HG03280 (cell line): ENCODE data around the gene EXOC3L2.

Experiments used
- ATAC-seq: cut with Tn5 transposase; IDR thresholded peaks from one replicate; pipeline ENCODE4 v1.9.1; 2021; ENCODE audit warnings: mild to moderate bottlenecking, moderate library complexity; ENCODE audit not compliant: unreplicated experiment

The EXOC3L2 gene

DNA sequence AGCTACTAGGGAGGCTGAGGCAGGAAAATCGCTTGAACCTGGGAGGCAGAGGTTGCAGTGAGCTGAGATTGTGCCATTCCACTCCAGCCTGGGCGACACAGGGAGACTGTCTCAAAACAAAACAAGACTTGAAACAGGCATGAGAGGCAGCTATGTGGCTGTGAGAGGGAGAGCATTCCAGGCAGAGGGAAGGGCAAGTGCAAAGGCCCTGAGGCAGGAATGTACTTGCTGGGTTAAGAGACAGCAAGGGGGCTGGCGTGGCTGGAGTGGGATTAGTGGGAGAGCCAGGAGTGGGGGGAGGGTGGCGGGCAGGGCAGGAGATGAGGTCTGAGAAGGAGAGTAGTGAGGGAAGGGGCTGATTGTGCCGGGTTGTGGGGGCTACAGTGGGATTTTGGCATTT, 21.3 kb downstream of the EXOC3L2 start:
- no peak for ATAC-seq

- ATAC-seq, result no peak
Observed at GRCh38 chr19:45222724-45223123, 22.5 kb downstream of the EXOC3L2 start.

DNA sequence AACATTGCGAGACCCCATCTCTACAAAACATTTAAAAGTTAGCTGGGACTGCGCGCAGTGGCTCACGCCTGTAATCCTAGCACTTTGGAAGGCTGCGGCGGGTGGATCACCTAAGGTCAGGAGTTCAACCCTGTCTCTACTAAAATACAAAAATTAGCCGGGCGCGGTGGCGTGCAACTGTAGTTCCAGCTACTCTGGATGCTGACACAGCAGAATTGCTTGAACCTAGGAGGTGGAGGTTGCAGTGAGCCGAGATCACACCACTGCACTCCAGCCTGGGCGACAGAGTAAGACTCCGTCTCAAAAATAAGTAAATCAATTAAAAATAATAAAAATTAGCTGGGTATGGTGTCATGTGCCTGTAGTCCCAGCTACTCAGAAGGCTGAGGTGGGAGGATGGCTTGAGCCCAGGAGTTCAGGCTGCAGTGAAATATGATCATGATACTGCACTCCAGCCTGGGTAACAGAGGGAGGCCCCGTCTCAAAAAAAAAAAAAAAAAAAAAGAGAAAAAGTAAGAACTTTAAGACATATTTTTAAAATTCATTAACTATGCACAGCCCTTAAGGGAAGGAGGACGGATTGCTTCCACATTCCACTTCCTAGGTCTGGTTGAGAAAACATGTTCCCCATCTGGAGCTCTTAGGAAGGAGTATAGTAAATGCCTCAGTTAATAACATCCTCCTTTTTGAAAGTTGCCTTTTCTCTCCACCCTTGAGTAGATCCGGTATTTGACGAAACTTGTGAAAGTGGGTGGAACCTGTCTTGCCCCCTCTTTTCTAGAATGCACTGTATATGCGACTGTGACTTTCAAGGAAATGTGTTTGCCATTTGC, 26.1 kb downstream of the EXOC3L2 start:
- ATAC-seq, result no peak

- ATAC-seq, result no peak
Observed at GRCh38 chr19:45218426-45218825, 26.8 kb downstream of the EXOC3L2 start.

GRCh38 chr19:45217957-45218334, 27.3 kb downstream of the EXOC3L2 start:
- ATAC-seq, result no peak

DNA sequence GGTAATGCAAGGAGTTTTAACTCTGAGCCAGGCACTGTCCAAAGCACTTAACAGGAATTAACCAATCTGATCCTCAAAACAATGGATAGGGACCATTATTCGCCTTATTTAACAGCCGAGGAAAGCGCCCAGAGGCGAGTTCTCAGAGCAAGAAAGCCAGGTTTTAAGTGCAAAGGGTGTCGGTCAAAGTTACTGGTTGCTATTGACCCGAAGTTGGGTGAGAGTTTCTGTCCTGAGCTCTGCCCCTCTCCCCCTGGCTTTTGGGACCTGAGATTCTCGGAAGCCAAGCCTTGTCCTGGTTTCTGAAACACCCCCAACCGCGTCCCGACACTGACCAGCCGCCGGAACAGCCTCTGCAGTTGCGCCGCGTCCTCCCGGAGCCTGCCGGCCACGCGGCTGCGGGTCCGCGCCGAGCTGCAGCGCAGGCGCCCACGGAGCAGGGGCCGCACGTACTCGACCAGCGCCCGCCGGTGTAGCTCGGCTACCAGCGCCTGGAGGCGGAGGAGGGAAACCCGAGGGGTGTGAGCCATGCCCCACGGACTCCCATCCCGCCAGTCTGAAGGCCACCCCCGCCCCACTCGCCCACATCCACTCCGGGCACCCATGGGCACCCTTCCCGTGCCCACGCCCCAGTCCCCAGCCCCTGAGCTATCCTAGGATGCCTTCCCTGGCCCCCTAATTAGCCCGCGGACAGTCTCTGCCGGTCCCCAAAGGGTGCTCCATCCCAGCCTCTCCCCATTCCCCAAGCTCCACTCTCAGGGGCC, 27.8 kb downstream of the EXOC3L2 start:
- no peak for ATAC-seq

- no peak for ATAC-seq
Observed at GRCh38 chr19:45216667-45217066, 28.5 kb downstream of the EXOC3L2 start.

DNA sequence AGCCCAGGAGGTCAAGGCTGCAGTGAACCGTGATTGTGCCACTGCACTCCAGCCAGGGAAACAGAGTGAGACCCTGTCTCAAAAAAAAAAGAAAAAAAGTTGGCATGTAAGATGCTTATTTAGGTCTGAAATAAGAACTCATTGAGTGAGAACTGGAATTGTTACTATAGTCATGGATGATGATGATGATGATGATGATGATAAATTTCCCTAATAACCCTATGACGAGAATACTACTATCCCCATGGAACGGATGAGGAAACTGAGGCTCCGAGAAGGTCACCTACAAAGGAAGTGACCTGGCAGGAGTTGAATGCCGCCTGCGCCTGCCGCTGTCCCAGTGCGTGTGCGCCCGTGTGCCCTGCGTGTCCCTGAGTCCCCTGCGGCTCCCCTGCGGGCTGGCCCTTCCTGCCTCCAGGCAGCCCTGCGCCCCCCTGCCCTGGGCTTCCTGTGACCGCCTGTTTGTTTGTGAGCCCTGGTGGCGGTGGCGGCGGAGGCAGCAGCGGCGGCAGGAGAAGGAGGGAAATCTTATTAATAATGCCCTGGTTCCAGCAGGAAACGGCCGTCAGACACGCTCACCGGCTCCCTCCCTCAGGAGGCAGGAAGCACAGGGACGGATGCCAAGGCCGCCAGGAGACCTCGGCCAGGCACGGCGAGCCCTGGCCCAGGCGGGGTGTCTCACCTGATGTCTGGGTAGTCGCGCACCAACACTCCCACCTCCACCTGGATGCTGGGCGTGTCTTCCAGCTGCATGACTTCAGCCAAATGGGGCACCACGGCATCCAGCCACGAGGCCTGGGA, 29.6 kb downstream of the EXOC3L2 start:
- ATAC-seq, result no peak

DNA sequence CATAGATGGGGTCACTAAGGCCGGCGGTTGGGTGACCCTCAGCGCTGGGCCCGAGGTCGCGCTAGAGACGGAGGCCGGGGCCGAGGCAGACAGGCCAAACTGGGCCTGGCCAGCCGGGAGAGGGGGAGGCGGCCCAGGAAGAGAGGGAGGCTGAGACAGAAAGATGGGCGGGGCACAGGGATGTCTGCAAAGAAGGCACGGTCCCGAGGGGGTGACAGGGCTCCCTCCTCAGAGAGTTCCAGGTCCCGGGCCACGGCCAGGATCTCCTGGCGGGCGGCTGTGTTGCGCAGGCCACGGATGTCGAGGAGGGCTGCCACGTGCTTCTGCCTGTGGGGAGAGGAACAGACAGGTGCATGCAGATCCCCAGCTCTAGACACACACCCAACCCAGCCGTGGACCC, 32.2 kb downstream of the EXOC3L2 start:
- ATAC-seq, result no peak

GRCh38 chr19:45211751-45212381, 33.3 kb downstream of the EXOC3L2 start:
- ATAC-seq, result no peak

GRCh38 chr19:45206328-45206727, 38.9 kb downstream of the EXOC3L2 start:
- no peak for ATAC-seq

DNA sequence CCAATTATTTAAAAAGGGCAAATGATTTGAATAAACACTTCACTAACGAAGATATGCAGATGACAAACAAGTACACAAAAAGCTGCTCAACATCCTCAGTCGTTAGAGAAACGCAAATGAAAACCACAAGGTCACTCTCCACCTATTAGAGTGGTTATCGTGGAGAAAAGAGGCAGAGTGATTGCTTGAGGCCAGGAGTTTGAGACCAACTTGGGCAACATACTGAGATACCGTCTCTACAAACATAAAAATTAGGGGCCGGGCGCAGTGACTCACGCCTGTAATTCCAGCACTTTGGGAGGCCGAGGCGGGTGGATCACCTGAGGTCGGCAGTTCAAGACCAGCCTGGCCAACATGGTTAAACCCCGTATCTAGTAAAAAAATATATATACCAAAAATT, 39.4 kb downstream of the EXOC3L2 start:
- no peak for ATAC-seq

DNA sequence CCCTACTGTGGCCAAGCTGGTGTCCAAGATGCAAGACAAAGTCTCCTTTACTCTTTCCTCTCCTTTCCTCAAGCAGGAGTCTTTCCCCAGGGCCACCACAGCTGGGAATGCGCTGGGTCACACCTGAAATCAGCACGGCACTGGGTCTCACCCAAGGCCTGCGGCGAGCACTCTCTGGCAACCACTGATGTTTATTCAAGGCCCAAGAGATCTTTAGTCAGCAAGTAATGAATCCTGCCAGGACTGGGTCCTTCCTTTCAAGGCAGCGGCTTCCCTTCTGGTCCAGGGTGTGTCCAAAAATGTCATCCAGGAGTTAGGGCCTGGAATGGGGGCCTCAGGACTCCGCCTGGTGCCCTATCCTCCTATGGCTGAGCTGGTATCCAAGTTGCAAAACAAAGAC, 42.6 kb downstream of the EXOC3L2 start:
- no peak for ATAC-seq

DNA sequence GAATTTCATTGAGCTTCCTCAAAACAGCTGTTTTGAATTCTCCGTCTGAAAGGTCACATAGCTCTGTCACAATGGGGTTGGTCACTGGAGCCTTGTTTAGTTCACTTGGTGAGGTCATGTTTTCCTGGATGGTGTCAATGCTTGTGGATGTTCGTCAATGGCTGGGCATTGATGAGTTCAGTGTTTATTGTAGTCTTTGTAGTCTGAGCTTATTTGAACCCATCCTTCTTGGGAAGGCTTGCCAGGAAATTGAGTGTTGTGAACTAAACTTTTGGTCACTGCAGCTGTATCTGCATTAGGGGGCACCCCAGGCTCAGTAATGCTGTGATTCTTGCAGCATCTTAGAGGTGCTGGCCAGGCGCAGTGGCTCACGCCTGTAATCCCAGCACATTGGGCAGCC, 44.6 kb downstream of the EXOC3L2 start:
- no peak for ATAC-seq

DNA sequence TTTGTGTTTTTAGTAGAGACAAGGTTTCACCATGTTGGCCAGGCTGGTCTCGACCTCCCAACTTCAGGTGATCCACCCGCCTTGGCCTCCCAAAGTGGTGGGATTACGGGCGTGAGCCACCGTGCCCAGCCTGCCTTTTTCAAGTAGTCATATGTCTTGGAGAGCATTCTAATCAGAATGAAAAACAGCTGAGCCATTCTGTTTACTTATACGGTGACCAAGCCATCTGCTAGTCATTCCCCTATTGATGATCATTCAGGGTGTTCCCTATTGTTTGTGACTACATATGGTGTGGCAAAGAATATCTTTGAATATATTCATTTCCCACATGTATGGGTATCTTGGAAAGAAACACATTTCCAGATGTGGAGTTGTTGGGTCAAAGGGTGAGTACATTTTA, 49.4 kb downstream of the EXOC3L2 start:
- no peak for ATAC-seq

DNA sequence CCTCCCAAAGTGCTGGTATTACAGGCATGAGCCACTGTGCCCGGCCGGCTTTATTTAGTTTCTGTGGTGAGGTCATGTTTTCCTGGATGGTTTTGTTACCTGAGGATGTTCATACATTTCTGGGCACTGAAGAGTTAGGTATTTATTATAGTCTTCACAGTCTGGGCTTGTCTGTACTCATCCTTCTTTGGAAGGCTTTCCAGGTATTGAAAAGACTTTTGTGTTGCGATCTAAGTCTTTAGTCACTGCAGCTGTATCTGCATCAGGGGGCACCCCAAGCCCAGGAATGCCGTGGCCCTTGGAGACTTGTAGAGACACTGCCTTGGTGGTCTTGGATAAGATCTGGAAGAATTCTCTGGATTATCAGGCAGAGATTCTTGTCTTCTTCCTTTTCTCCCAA, 53.8 kb downstream of the EXOC3L2 start:
- no peak for ATAC-seq

- no peak for ATAC-seq
Observed at GRCh38 chr19:45189971-45190370, 55.2 kb downstream of the EXOC3L2 start.

GRCh38 chr19:45187421-45188100, 57.6 kb downstream of the EXOC3L2 start:
- ATAC-seq, result no peak

- ATAC-seq, result no peak
Observed at GRCh38 chr19:45186509-45187334, 58.5 kb downstream of the EXOC3L2 start.

DNA sequence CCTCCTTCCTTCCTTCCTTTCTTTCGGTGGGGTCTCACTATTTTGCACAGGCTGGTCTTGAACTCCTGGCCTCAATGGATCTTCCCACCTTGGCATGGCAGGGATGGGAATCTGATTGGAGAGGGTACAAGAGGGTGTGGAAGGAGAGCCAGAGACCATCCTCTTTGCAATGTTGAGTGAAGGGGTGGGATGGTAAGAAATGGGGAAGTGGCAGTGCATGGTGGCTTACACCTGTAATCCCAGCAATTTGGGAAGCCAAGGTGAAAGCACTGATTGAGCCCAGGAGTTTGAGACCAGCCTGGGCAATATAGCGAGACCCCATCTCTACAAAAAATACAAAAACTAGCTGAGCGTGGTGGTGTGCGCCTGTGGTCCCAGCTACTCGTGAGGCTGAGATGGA, 61.1 kb downstream of the EXOC3L2 start:
- ATAC-seq, result no peak
